UCSD-AML1 (cell line): ENCODE measurements around the gene DTL.
"Not testable (repeated sequence)": the region's sequence is repeated elsewhere in the genome, so short reads cannot be mapped to it uniquely, and the experiment has no call there.

ENCODE experiments used
- DNase-seq: peaks from one replicate; lab custom pipeline; 2025; ENCODE audit not compliant: unreplicated experiment; lab: John Stamatoyannopoulos, UW

The DTL gene, protein sequence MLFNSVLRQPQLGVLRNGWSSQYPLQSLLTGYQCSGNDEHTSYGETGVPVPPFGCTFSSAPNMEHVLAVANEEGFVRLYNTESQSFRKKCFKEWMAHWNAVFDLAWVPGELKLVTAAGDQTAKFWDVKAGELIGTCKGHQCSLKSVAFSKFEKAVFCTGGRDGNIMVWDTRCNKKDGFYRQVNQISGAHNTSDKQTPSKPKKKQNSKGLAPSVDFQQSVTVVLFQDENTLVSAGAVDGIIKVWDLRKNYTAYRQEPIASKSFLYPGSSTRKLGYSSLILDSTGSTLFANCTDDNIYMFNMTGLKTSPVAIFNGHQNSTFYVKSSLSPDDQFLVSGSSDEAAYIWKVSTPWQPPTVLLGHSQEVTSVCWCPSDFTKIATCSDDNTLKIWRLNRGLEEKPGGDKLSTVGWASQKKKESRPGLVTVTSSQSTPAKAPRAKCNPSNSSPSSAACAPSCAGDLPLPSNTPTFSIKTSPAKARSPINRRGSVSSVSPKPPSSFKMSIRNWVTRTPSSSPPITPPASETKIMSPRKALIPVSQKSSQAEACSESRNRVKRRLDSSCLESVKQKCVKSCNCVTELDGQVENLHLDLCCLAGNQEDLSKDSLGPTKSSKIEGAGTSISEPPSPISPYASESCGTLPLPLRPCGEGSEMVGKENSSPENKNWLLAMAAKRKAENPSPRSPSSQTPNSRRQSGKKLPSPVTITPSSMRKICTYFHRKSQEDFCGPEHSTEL

DNA sequence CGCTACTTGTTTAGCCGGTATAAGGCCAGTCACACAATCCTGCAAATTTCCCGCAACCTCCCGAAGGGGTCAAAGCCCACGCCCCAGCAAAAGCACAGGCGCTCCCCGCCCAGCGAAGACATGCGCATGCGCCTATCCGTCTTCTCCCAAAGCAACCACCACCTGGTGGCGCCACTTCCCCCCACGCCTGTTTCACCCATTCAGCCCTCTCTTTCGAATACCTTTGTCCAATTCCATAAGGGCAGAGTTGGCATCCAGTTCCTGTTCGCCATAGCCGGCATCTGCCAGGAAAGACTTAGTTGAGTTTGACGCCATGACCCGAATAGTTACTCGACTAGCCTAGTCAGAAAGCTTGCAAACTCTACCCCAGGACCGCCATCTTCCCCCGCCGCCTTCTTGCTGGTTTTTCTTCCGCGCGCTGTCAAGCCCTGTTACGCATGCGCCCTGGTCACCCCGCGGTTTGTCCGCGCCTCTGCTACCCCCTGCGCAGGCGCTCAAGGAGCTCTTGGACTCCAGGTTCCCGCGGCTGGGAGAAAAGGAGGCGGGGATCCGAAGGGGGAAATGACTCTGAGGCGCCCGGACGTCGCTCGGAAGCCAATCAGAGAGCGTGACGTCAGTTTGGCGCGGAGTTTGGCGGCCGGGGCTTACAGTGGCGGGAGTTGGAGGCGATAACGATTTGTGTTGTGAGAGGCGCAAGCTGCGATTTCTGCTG, at the start of gene DTL, which contains the start of gene INTS7:
Gene DTL (plus strand): TSS at position 626 of the 712 bp plus-strand sequence. CDS start 143 bp downstream, outside the sequence.
Gene INTS7 (minus strand): TSS at position 435 of the 712 bp plus-strand sequence. CDS start 120 bp downstream, at position 315.
- DNase-seq = peak; percentile 99

DNA sequence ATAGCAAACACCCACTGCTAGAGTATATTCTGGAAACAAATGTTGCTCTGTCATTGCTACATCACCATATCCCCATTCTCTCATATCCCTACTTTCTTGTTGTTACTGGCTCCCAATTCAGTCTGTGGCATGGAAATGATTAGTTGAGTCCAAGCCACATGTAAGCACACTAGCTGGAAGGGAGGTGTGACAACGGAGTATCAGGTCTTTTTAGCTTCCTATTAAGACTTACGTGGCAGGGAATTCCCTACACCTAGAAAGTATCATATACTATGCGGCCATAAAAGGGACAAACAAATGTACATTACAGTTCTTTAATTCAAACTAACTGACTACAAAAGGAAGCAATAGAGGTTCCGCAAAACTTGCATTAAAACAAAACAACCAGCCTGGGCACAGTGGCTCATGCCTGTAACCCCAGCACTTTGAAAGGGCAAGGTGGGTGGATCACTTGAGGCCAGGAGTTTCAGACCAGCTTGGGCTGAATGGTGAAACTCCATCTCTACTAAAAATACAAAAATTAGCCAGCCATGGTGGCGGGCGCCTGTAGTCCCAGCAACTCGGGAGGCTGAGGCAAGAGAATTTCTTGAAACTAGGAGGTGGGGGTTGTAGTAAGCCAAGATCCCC, 48.8 kb upstream of the DTL start:
- DNase-seq = no peak

DNA sequence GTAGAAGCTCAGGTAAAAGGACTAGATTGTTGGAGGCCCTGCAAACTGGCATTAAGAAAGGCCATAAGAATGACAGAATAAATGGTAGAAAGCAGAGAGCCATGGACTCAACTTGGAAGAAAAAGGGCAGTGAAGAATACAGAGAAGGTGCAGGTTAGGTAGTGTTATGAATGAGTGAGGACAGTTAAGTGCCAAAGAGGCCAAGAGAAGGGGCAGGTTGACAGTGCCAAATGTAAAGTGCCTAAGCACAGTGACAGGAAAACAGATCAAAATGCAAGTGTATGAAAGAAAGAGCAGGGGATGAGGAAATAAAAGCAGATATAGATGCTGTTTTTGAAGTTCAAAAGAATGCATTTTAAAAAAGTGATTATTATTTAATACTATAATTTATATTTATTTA, 43.9 kb upstream of the DTL start:
- DNase-seq = no peak

DNA sequence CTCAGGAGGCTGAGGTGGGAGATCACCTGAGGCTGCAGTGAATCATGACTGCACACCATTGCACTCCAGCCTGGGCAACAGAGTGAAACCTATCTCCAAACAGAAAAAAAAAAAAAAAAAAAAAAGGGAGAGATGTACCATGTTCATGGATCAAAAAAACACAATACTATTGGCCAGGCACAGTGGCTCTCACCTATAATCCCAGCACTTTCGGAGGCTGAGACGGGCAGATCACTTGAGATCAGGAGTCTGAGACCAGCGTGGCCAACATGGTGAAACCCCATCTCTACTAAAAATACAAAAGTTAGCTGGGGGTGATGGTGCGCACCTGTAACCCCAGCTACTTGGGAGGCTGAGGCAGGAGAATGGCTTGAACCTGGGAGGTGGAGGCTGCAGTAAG, 38.1 kb upstream of the DTL start:
- not testable (repeated sequence) for DNase-seq

DNA sequence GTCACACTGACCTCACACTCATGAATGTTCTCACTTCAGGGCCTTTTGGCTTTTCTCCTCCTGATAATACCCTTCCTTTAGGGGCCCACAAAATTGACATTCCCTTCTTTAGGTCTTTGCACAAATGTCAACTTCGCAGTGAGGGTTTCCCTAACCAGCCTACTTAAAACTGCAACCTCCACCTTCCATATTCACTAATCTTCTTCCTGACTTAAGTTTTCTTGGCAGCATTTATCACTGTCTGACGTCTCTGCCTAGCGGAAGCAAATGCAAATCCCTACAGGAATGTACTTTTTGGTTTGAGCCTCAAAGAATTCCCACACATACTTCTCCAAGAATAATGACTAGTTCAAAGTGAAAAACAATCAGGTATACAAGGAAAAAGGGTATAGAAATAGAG, 33.0 kb upstream of the DTL start:
- no peak for DNase-seq

DNA sequence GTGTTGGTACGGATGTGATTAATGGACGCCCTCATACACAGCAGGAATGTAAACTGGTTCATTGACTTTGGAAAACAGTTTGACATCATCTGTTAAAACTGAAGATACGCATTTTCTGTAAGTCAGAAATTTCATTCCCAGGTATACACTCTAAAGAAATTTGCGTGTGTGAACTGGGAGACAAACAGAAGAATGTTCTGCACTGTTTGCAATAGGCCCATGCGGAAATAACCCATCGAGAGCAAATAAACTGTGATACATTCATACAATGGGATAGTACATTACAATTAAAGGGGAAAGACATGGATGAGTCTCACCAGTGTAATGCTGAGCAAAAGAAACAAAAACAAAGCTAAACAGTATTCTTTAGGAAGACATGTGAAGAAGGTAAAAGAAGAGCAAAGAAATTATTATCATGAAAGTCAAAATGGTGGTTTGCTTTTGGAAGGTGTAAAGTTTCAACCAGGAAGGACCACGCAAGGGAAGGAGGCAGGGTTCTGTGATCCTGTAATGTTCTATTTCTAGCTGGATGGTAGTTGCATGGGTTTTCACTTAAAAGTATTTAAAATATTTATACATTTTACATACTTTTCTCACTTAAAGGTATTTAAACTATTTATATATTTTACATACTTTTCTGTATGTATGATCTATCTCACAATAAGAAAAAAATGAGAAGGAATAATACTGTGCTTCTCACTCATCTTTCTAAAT, 30.5 kb upstream of the DTL start:
- DNase-seq = no peak

DNA sequence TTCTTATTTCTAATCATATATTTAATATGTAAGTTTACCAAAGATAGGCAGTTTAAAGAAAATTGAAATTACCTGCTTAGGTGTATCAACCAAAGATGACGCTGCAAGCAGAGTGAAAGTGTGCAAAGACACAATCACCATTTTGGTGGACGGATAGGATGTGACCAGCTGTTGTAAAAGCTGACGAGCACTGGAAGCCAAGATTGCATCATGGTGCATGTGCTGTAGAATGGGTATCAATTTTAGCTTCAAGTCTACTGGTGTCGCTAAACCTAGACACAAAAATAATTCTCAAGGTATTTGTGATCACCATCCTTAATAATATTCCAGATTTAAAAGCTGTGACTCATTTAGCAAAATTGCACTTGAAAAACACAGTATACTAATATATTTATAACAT, 28.4 kb upstream of the DTL start:
- DNase-seq = no peak

DNA sequence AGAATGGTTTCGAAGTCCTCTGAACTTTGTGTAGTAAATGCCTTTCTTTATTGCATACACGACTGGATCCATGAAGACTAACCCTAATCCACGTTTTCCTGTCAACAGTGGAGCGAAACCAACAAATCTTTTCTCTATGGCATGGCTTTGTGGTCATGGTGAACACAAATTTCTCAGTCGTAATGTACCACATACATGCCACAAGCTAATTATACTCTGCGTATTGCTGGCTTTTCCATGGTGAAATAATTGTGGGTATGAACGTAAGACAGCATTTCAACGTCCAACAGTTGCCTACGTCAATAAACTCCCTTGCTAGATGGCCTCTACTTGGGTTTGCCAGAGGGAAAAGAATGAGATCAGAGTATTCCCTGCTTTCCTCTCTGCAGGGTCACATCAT, 27.7 kb upstream of the DTL start:
- DNase-seq = no peak

DNA sequence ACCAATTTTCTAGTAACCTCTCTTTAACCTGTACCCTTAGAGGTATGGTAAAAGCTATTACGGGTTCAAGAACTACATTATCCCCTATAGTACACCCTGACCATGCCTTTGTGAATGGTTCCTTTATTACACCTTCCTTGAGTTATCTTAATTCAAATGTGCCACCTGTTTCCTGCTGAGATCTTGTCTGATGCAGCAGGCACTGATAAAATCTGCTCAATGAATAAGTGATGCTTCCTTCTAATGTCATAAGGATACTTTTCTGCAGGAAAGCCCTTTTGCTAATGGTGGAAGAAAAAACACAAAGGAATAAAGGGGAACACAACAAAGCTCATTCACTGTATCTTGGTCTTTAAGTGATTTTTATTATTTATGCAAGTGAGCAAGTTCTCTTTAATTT, 26.0 kb upstream of the DTL start:
- no peak for DNase-seq

DNA sequence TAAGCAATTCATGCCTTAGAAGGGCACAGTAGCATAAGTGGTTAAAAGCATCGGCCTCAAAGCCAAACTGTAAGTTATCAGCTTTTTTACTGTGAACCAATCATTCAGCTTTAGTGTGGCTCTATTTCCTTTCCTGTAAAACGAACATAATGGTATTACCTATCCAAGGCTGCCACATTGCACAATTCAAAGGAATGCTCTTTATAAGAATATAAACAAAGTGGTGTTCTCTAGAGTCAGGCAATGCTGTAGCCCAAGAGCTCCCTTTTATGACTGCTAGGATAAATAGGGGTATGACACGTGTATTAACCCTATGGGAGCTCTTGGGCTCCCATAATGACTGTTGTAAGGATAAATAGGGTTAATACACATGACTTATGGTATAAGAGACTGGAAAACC, 25.5 kb upstream of the DTL start:
- no peak for DNase-seq

DNA sequence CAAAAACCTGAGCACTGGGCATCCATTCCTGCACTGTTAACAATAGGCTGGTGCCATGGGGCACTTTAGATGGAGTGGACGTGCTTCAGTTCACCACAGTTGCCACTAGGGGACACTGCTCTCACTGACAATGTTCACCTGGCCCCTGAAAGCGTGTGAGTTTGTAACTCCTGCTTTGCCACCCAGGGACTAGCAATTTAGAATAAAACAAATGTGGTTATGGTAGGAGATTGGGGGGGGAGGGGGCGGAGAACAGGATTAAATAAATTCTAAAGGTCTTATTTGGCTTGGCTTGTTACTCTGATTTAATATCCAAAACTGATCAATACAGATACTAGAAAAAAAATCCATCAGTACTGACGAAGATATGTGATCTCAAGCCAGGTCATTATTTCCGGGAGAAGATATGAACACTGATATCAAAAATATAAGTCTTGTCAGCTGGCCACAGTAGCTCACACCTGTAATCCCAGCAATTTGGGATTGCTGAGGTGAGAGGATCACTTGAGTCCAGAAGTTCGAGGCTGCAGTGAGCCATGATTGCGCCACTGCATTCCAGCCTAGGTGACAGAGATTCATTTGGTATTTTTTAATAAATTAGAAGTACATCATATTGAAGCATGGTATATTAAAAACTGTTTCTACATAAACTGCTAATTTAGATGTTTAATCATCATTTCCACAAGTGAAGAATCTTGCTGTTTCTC, 23.4 kb upstream of the DTL start:
- DNase-seq = peak; percentile 51

DNA sequence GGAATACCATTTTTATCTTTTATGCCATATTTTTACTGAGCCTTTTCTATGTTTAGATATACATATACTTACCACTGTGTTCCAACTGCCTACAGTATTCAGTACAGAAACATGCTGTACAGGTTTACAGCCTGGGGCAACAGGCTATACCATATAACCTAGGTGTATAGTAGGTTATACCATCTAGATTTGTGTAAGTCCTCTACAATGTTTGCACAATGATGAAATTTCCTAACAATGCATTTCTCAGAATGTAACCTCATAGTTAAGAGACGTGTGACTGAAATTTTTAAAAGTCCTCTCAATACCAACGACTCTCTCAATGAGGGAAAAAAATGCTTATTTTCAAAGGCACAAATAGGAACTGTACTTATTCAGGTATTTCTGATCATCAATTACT, 21.9 kb upstream of the DTL start:
- DNase-seq = no peak

DNA sequence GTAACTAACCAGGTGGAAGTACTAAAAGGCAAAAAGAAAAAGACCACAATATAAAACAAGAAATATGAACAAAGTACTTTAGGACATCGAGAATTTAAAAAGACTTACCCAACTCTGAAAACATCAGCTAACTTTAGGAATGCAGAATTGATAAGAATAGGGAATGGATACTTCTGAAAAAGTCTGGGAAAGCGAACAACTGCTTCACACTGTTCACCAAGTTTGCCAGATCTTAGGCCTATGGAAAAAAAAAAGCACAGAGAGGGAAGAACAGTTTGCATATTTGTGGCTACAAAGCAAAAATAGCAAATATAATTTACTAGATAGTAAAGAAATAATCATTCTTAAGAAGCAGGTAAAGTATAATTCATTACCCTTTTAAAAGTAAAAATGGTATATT, 14.6 kb upstream of the DTL start:
- no peak for DNase-seq

DNA sequence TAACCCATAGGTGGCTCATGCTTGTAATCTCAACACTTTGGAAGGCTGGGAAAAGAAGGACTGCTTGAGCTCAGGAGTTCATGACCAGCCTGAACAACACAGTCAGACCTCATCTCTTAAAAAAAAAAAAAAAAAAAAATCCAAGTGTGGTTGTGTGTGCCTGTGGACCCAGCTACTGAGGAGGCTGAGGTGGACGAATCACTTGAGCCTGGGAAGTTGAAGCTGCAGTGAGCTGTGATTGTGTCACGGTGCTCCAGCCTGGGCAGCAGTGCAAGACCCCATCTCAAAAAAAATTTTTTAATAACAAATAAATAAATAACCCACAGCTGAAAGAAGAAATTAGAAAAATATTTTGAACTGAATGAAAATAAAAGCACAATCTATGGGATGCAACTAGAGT, 14.0 kb upstream of the DTL start:
- no peak for DNase-seq

DNA sequence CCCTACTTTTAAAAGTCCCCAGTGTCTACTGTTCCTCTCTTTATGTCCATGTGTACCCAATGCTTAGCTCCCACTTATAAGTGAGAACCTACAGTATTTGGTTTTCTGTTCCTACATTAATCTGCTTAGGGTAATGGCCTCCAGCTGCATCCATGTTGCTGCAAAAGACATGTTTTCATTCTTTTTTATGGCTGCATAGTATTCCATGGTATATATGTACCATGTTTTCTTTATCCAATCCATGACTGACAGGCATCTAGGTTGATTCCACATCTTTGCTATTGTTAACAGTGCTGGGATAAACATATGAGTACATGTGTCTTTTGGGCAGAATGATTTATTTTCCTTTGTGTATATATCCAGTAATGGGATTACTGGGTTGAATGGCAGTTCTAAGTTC, 12.6 kb upstream of the DTL start:
- not testable (repeated sequence) for DNase-seq

DNA sequence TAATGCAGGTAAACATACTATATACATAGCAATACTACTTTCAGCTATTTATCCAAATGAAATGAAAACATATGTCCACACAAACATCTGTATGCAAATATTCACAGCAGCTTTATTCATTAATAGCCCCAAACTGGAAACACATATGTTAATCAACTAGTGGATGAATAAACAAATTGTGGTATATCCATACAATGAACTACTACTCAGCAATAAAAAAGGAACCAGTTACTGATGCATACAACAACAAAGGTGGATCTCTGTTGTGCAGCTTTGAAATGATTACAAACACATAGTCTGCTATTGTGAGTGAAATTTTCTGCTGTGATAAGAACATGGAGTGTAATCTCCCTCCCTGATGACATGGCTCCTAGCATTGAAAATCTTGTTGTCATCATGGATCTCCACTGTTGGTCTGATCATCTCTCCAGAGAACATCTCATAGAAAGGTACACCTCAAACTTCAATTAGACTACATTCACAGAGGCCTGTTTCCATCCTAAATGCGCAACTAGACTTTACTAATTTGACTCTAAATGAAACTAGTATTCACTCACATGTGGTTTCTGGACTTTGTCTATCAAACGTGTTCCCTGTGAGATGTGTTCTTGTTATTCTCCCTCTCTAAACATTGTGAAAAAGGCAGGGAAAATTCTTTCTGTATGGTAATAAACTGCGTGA, 10.9 kb upstream of the DTL start:
- no peak for DNase-seq

DNA sequence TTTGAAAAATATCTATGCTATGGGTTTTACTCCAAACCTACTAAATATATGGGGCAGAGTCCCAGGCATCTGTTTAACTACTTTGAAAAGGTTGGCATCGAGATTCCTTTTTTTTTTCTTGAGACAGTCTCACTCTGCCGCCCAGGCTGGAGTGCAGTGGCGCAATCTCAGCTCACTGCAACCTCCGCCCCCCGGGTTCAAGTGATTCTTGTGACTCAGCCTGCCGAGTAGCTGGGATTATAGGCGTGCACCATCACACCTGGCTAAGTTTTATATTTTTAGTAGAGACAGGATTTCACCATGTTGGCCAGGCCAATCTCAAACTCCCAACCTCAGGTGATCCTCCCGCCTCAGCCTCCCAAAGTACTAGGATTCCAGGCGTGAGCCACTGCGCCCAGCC, 7.8 kb upstream of the DTL start:
- DNase-seq = not testable (repeated sequence)

DNA sequence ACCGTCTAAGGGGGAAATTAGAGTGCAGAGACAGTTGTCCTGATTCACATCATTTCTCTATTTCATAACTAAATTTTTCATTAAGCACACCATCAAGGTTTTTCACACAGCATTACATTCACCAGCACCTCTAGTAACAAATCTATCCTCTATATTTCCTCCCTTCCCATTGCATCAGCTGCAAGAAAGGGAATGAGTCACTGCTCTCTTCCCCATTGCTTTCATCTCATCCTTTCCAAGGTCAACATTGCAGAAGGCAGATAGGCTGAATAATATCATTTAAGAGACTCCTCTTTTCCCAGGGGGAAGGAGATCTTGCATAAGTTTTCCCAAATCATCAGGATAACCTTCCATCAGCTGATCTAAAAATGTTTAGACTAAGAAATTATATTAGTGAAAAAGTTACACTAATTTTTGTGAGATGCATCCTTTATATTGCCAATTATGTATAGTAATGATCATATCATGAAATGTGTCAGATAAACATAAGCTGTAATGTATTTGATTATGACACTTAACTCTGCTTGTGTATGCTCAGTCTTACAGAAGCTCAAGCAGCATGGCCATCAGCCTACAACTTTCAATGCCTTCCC, 4.5 kb upstream of the DTL start:
- DNase-seq = no peak

DNA sequence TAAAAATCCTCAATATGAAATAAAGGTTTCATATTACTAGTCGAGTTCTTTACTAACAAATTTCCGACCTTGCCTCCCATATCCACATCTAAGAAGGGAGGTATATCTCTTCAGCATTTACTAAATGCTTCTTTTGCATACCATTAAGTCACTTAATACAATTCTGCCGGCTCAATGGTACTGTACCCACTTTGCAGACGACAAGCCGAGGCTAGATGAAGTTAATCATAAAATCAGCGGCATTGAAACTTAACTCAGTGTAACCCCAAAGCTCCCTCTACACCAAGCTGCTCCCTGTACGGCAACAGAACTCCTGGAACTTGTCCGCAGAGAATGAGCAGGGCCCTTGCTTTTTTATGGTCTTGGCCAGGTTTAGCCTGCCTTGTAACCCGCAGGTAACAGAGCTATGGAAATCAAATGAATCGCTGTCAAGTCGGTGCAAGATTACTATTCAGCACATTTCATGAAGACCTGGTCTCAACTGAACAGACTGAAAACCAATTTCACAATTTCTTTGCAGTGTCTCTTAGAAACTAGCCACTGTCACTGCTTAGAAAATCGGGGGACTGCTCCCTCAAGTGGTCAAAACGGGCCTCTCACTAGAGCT, 929 bp upstream of the DTL start:
- DNase-seq = no peak
